Motor neuron (in vitro differentiated cells): ENCODE results near the gene LOC128125822.
"Not testable (repeated sequence)": the region's sequence is repeated elsewhere in the genome, so short reads cannot be mapped to it uniquely, and the experiment has no call there.

ENCODE experiments used
- ATAC-seq, 8 experiments: fragments of 200-7000 bp; cut with Tn5 transposase; replicated peaks in 6 of 8; 2 replicates each; pipeline ENCODE4 v1.8.0; 2021; ENCODE audit warnings: mild to moderate bottlenecking in 8 of 8, moderate library complexity in 8 of 8
- H3K27ac ChIP-seq, 2 donors: fragments of 250-450 bp; sonication (Bioruptor Pico); 2 replicates each; pipeline ENCODE4 v1.9.0; 2021; ENCODE audit warnings: antibody characterized with exemption in 2 of 2, mild to moderate bottlenecking in 2 of 2, moderate library complexity in 1 of 2
- H3K4me1 ChIP-seq, 2 donors: fragments of 250-450 bp; sonication (Bioruptor Pico); replicated peaks in 1 of 2; 2 replicates each; pipeline ENCODE4 v1.6.1; 2021; ENCODE audit warnings: antibody characterized with exemption in 2 of 2, mild to moderate bottlenecking in 2 of 2, moderate library complexity in 1 of 2
- H3K4me3 ChIP-seq, 5 donors: fragments of 250-450 bp; sonication (Bioruptor Pico); 2 replicates each; pipeline ENCODE4 v1.9.0; 2021; ENCODE audit warnings: antibody characterized with exemption in 5 of 5, mild to moderate bottlenecking in 5 of 5, moderate library complexity in 4 of 5
- WGBS, 10 experiments: fragments of 450-650 bp; shearing (Covaris generic); methylation state at CpG; one replicate each; pipeline ENCODE4 v1.0.0; 2022; 5-methylcytosine and 5-hydroxymethylcytosine counted together
- in situ Hi-C, 9 experiments: fragments of 400-800 bp; cut with MboI; loops; one replicate each; pipeline ENCODE4 v1.15.0; 2021; ENCODE audit warnings: low sequenced_read_pairs in 9 of 9, low pct_unique_long_range_greater_than_20kb in 2 of 9; ENCODE audit not compliant: unreplicated experiment in 9 of 9

The LOC128125822 gene

GRCh38 chr6:63576985-63577712 lies 4.9 kb downstream of the LOC128125822 start:
- Histone ChIP-seq H3K4me3 (no peak overlapping the region), H3K27ac (no peak overlapping the region), H3K4me1 (peaks cover 3 to 19% of the 10 kb centered on the region in 2 donors)
- in situ Hi-C loops = loop anchor here in 1 of 9 experiments (25.0 kb wide), 1 partner anchor 185 kb away; no protein-coding TSS in a partner anchor
- no peak for ATAC-seq
- 80 to 100% (median 100%) methylated on average over 1 to 4 of the region's 5 CpGs; no CpG with 5 or more reads in 2 of the 10 experiments for WGBS, 10 experiments

DNA sequence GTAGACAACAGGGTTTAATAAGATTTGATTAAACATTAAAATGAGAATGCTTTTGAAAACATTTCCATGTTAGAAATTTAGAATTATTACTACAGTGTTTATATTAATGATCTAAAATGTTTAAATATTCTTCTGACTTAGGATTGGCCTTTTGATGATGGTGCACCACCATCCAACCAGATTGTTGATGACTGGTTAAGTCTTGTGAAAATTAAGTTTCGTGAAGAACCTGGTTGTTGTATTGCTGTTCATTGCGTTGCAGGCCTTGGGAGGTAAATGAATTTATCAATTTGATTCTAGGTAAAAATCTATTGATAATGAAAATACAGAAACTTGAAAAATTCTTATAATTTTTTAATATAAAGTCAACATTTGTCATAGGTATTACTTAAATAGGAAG lies 6.5 kb downstream of the LOC128125822 start:
- 88 to 100% (median 100%) methylated on average over 1 to 2 of the region's 2 CpGs; no CpG with 5 or more reads in 2 of the 10 experiments for WGBS, 10 experiments
- no peak for ATAC-seq
- Histone ChIP-seq H3K4me3 (no peak overlapping the region), H3K27ac (no peak overlapping the region), H3K4me1 (peaks cover 3 to 19% of the 10 kb centered on the region in 2 donors)
- in situ Hi-C loops = loop anchor here in 1 of 9 experiments (25.0 kb wide), 1 partner anchor 184 kb away; no protein-coding TSS in a partner anchor

DNA sequence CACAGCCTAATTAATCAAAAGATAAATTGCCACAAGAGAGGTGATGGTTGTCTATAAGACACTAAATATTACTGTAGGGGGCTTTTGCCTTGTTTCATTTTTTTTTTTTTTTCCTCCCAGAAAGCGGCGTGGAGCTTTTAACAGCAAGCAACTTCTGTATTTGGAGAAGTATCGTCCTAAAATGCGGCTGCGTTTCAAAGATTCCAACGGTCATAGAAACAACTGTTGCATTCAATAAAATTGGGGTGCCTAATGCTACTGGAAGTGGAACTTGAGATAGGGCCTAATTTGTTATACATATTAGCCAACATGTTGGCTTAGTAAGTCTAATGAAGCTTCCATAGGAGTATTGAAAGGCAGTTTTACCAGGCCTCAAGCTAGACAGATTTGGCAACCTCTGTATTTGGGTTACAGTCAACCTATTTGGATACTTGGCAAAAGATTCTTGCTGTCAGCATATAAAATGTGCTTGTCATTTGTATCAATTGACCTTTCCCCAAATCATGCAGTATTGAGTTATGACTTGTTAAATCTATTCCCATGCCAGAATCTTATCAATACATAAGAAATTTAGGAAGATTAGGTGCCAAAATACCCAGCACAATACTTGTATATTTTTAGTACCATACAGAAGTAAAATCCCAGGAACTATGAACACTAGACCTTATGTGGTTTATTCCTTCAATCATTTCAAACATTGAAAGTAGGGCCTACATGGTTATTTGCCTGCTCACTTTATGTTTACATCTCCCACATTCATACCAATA lies 7.8 kb downstream of the LOC128125822 start:
- H3K27ac ChIP-seq = no peak overlapping the region
- peaks cover 3 to 14% of the 10 kb centered on the region in 2 donors for H3K4me1 ChIP-seq
- no peak for ATAC-seq
- WGBS, 10 experiments = 92 to 100% (median 99%) methylated on average over 2 to 6 of the region's 6 CpGs
- in situ Hi-C loops = loop anchor here in 1 of 9 experiments (25.0 kb wide), 1 partner anchor 182 kb away; no protein-coding TSS in a partner anchor
- no peak overlapping the region for H3K4me3 ChIP-seq

- no peak for ATAC-seq
- Histone ChIP-seq H3K27ac (no peak overlapping the region), H3K4me3 (no peak overlapping the region), H3K4me1 (peaks cover 3 to 8% of the 10 kb centered on the region in 2 donors)
- in situ Hi-C loops = loop anchor here in 1 of 9 experiments (25.0 kb wide), 1 partner anchor 182 kb away; no protein-coding TSS in a partner anchor
- WGBS, 10 experiments = 68 to 100% (median 95%) methylated on average over 2 to 3 of the region's 3 CpGs
Observed at GRCh38 chr6:63580704-63580961, 8.4 kb downstream of the LOC128125822 start.

DNA sequence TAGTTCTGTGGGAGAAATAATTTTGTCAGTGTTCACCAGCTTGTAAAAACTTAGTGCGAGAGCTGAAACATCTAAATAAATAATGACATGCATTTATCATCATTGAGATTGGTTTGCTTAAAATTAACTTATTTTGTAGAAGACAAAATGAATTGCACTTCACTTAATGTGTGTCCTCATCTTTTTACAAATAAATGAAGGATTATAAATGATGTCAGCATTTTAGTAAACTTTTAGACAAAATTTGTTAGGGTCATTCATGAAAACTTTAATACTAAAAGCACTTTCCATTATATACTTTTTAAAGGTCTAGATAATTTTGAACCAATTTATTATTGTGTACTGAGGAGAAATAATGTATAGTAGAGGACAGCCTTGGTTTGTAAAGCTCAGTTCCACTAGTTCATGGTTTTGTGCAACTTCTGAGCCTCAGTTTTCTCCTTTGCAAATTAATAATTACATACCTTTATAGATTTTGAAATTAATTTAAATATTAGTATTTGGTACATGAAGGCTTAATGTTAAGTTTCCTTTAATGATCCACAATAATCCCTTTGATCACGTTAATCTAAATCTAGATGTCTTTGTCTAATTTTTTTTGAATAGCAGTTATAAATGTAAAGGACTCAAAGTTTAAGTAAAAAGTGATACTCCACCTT lies 9.2 kb downstream of the LOC128125822 start:
- H3K27ac ChIP-seq = no peak overlapping the region
- ATAC-seq = no peak
- in situ Hi-C loops = loop anchor here in 1 of 9 experiments (25.0 kb wide), 1 partner anchor 181 kb away; no protein-coding TSS in a partner anchor
- H3K4me3 ChIP-seq = no peak overlapping the region
- WGBS, 10 experiments = 80 to 100% (median 100%) methylated on average over 1 to 2 of the region's 2 CpGs; no CpG with 5 or more reads in 1 of the 10 experiments
- peaks cover 2 to 3% of the 10 kb centered on the region in 2 donors for H3K4me1 ChIP-seq

DNA sequence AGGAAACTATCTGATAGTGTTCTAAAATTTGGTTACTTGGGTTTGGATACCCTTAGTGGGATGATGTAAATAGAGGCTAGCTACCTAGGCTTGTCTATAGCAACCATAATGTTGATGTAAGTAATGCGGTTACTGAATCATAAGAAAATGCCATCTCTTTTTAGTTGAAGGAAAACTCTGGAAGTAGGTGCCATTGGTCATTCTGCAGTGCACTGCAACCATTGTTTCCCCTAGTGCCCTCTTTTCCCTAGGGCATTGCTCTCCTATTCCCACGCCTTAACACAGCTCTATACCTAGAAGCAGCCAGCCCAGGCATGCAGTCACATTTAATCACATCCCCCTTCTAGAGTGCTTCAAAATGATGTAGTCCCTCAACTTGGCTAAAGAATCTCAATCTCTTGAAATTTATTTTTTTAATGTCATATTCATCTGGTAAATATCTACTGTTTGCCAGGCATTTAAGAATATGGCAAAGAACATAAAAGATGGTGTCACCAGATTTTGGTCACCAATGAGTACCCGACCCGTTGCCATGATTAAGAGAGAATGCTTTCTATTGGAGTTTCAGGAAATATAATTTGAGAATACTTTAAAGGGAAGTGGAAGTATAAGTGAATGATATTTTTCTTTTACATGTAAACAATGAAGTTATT lies 10.4 kb downstream of the LOC128125822 start:
- H3K4me3 ChIP-seq = no peak overlapping the region
- WGBS, 10 experiments = 88 to 100% (median 94%) methylated on average over 2 to 4 of the region's 4 CpGs
- no peaks in the 10 kb centered on the region for H3K4me1 ChIP-seq
- in situ Hi-C loops = loop anchor here in 1 of 9 experiments (25.0 kb wide), 1 partner anchor 180 kb away; no protein-coding TSS in a partner anchor
- ATAC-seq = peak in 1 of 8 experiments; percentile 11
- H3K27ac ChIP-seq = no peak overlapping the region

- peak in 3 of 8 experiments; percentile 6 to 16 (median 7) for ATAC-seq
- in situ Hi-C loops = loop anchor here in 1 of 9 experiments (25.0 kb wide), 1 partner anchor 178 kb away; no protein-coding TSS in a partner anchor
- no peak overlapping the region for H3K27ac ChIP-seq
- no peak overlapping the region for H3K4me3 ChIP-seq
- no peaks in the 10 kb centered on the region for H3K4me1 ChIP-seq
- 55 to 94% (median 83%) methylated on average over 1 to 4 of the region's 4 CpGs; no CpG with 5 or more reads in 1 of the 10 experiments for WGBS, 10 experiments
Observed at GRCh38 chr6:63584125-63584514, 11.8 kb downstream of the LOC128125822 start.

- Histone ChIP-seq H3K4me1 (peaks cover 0 to under 1% of the 10 kb centered on the region in 2 donors), H3K4me3 (no peak overlapping the region), H3K27ac (no peak overlapping the region)
- ATAC-seq = peak in 2 of 8 experiments; percentile 5 to 17
- in situ Hi-C loops = loop anchor here in 1 of 9 experiments (25.0 kb wide), 1 partner anchor 178 kb away; no protein-coding TSS in a partner anchor
- WGBS, 10 experiments = 85 to 100% (median 100%) methylated on average over 1 to 6 of the region's 8 CpGs; no CpG with 5 or more reads in 1 of the 10 experiments
Observed at GRCh38 chr6:63584566-63584965, 12.3 kb downstream of the LOC128125822 start.

GRCh38 chr6:63585652-63586051 lies 13.4 kb downstream of the LOC128125822 start:
- ATAC-seq, H3K4me1 ChIP-seq, H3K27ac ChIP-seq, H3K4me3 ChIP-seq: not testable (repeated sequence)
- WGBS, 10 experiments = 67 to 100% (median 92%) methylated on average over 1 to 2 of the region's 2 CpGs; no CpG with 5 or more reads in 3 of the 10 experiments
- in situ Hi-C loops = loop anchor here in 1 of 9 experiments (25.0 kb wide), 1 partner anchor 177 kb away; no protein-coding TSS in a partner anchor

DNA sequence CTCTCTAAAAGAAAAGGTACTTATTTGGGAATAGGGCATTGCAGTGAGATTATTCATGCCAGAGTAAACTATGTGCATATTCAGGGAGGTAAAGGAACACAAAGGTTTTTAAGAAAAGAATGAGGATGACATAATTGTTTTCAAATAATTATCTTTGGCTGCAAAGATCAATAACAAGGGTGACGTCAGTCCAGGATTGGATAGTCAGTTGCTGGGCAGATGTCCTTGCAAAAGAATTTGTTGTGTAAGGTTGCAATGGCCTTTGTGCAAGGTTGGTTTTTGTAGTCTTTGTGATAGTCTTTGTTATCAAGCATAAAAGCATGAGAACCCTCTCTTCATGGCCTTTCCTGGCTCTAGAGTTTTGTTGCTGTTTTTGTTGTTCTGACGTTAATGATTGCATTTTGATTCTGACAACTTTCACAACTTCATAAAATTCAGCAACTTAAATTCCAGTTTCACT lies 17.7 kb downstream of the LOC128125822 start:
- ATAC-seq = peak in 7 of 8 experiments; percentile 40 to 92 (median 65)
- 0 to 67% (median 27%) methylated on average over 1 to 2 of the region's 2 CpGs; no CpG with 5 or more reads in 1 of the 10 experiments for WGBS, 10 experiments
- Histone ChIP-seq H3K27ac (no peak overlapping the region), H3K4me3 (no peak overlapping the region), H3K4me1 (peaks cover 6 to 9% of the 10 kb centered on the region in 2 donors)
- in situ Hi-C loops = loop anchor here in 2 of 9 experiments (10.0 to 25.0 kb wide), 2 partner anchors 172 to 175 kb away; no protein-coding TSS in a partner anchor

DNA sequence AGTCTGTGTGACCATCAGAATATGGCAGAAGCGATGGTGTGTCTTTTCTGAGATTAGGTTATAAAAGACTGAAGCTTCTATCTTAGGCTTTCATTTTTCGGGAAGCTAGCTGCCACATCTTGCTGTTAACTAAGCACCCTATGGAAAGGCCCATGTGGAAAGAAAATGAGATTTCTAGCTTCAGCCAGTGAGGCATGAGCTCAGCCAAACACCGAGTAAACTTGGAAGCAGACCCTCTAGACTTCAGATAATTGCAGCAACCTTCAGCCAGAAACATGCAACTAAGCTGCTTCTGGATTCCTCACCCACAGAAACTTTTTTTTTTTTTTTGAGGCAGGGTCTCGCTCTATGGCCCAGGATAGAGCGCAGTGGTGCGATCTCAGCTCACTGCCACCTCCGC lies 20.6 kb downstream of the LOC128125822 start:
- 60 to 100% (median 89%) methylated on average over 1 to 7 of the region's 7 CpGs; no CpG with 5 or more reads in 3 of the 10 experiments for WGBS, 10 experiments
- peaks cover 6 to 9% of the 10 kb centered on the region in 2 donors for H3K4me1 ChIP-seq
- no peak for ATAC-seq
- in situ Hi-C loops = loop anchor here in 2 of 9 experiments (10.0 to 25.0 kb wide), 2 partner anchors 169 to 172 kb away; no protein-coding TSS in a partner anchor
- no peak overlapping the region for H3K27ac ChIP-seq
- H3K4me3 ChIP-seq = no peak overlapping the region
